Heart right ventricle (tissue), 16 donors: ENCODE data around the gene RUBCNL. TPM values are rescaled to one million over a fixed set of nuclear protein-coding genes. Genes with fewer than 3 reads are reported as not detected.

Experiments
- ATAC-seq, 8 donors: fragments of 200-7000 bp; cut with Tn5 transposase; one replicate each; pipeline ENCODE4 v1.9.1; 2020; ENCODE audit warnings: mild to moderate bottlenecking in 8 of 8, moderate library complexity in 8 of 8, moderate number of reproducible peaks in 1 of 8
- DNase-seq, 2 donors: peaks; one replicate each; pipeline ENCODE4 v3.0.0-alpha.2; 2020
- H3K27ac ChIP-seq, 10 donors: fragments of 200-600 bp; sonication (generic) in 2 of 10; one replicate each; pipeline versions ENCODE4 v1.5.0 to v1.8.0; 2020 to 2022; ENCODE audit warnings: mild to moderate bottlenecking in 3 of 10
- H3K27me3 ChIP-seq, 7 donors: fragments of 200-600 bp; one replicate each; pipeline ENCODE4 v1.8.0; 2021 to 2022; ENCODE audit warnings: mild to moderate bottlenecking in 2 of 7
- H3K36me3 ChIP-seq, 9 donors: fragments of 200-600 bp; sonication (generic) in 1 of 9; one replicate each; pipeline versions ENCODE4 v1.5.0 to v1.8.0; 2020 to 2022; ENCODE audit warnings: mild to moderate bottlenecking in 2 of 9
- H3K4me1 ChIP-seq, 9 donors: fragments of 200-600 bp; sonication (generic) in 1 of 9; one replicate each; pipeline versions ENCODE4 v1.5.0 to v1.8.0; 2020 to 2022; ENCODE audit warnings: mild to moderate bottlenecking in 4 of 9
- H3K4me3 ChIP-seq, 10 donors: fragments of 200-600 bp; sonication (generic) in 2 of 10; one replicate each; pipeline versions ENCODE4 v1.5.0 to v1.8.0; 2020 to 2022; ENCODE audit warnings: mild to moderate bottlenecking in 7 of 10, moderate library complexity in 2 of 10
- H3K9me3 ChIP-seq, 11 donors: fragments of 200-600 bp in 10 of 11; sonication (generic) in 2 of 11; one replicate each; pipeline versions ENCODE4 v1.5.0 to v1.8.0; 2013 to 2022; ENCODE audit warnings: mild to moderate bottlenecking in 2 of 11, control low read depth in 1 of 11, moderate library complexity in 1 of 11
- CTCF ChIP-seq, 9 donors: fragments of 200-600 bp; sonication (generic) in 2 of 9; IDR thresholded peaks; one replicate each; pipeline versions ENCODE4 v1.5.0 to v1.8.0; 2021 to 2022; ENCODE audit warnings: antibody characterized with exemption in 9 of 9, mild to moderate bottlenecking in 5 of 9, moderate library complexity in 1 of 9
- WGBS, 2 donors: extraction: QIAGEN DNeasy Blood & Tissue Kit; methylation state at CpG; one replicate each; pipeline ENCODE4 v1.1.7; 2013; ENCODE audit warnings: inconsistent platforms in 1 of 2; 5-methylcytosine and 5-hydroxymethylcytosine counted together
- intact Hi-C, 10 donors: fragments of 100-400 bp; cut with DNase I; formaldehyde crosslinking; loops; one replicate each; pipeline versions ENCODE4 v1.11.1 to v1.14.2; 2022
- polyA plus RNA-seq, 2 donors: library from polyadenylated mRNA; stranded (reverse); fragments of 200-250 nt; gene quantifications; one replicate each; pipeline ENCODE4 v1.2.3, GENCODE V29; 2013
- total RNA-seq, 10 donors: library from RNA; stranded (reverse); fragmentation: NEBNext Ultra II Directional in 3 of 10; extraction: Animal tissue kit (Norgen Biotek cat#: 25700) in 3 of 10; gene quantifications; one replicate each; pipeline versions ENCODE4 v1.2.1 to v1.2.4, GENCODE V29; 2021 to 2023
- donor health status: Arrhythmogenic right ventricular cardiomyopathy.
- donor health status: ischemic (EF 13 %, LVEDD 7.1; RV severe dilation, severe dysfunction).
- donor health status: healthy with polysubstance abuse.
- donor health status: DM: no; HTN: yes; CAD: no.
- donor health status: DM: no; HTN: no; CAD: no.
- donor health status: ischemic (EF 25% LVEDD 6.9; RV normal size, moderate dysfunction).
- donor health status: ischemic (EF 25% LVEDD 5.7; RV mildly dilated, moderate dysfunction).
- donor health status: healthy.
- donor health status: DM: yes; HTN: yes; CAD: no.
- donor health status: Ischemic cardiomyopathy.
- donor health status: ischemic (EF 35%, LVEDD 5.7; RV mildly dilated, moderate dysfunction).
- donor health status: nonischemic (EF 11% LVEDD 7.7; RV severe dilation, severe dysfunction).
- donor health status: DM: yes; HTN: yes; CAD: no.
- donor health status: PGD.
- donor health status: ischemic (EF 29% LVEDD 5.4; RV normal size, mild dysfunction).
- donor health status: nonischemic (EF 23%, LVEDD 6.1; RV moderate dilation, normal function).

Gene RUBCNL
- total and polyA plus RNA-seq, 12 donors = 0.17 to 2.8 (median 0.59) TPM

DNA sequence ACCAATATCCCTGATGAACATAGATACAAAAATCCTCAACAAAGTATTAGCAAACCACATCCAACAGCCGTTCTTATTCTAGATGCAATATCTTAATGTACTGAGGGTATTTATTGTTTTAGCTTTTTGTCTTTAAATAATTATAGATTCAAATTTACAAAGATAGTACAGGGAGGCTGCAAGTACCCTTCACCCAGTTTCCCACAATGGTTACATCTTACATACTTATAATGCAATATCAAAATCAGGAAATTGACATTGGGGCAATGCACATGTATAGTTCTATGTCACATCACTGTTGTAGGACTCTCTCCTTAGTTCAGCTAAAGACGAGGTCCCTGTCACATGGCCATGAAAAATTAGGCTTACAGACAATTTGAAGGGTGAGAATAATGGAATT, 75.8 kb downstream of the RUBCNL start:
- Histone ChIP-seq H3K4me3 (no peak overlapping the region), H3K36me3 (no peaks in the 10 kb centered on the region), H3K27ac (no peak overlapping the region), H3K4me1 (peaks cover 0 to 12% (median 0%) of the 10 kb centered on the region in 9 donors), H3K27me3 (peaks cover 0 to 4% (median 0%) of the 10 kb centered on the region in 7 donors), H3K9me3 (peaks cover 0 to 14% (median 0%) of the 10 kb centered on the region in 11 donors)
- intact Hi-C loops = loop anchor here in 1 of 10 donors (10.0 kb wide), 1 partner anchor 146 kb away; no protein-coding TSS in a partner anchor
- WGBS, 2 donors = 80 to 91% methylated on average over 2 of the region's 2 CpGs
- TF ChIP-seq CTCF (IDR thresholded peaks at IDR 0.05) = no peak
- DNase-seq (no peak), ATAC-seq (no peak)

- no peak overlapping the region for H3K27ac ChIP-seq
- H3K27me3 ChIP-seq = peaks cover 0 to 4% (median 0%) of the 10 kb centered on the region in 7 donors
- intact Hi-C loops = loop anchor here in 1 of 10 donors (10.0 kb wide), 1 partner anchor 145 kb away; no protein-coding TSS in a partner anchor
- no peak overlapping the region for H3K4me3 ChIP-seq
- WGBS, 2 donors = 78 to 80% methylated on average over 1 of the region's 1 CpG
- ATAC-seq = no peak
- H3K9me3 ChIP-seq = peaks cover 0 to 14% (median 0%) of the 10 kb centered on the region in 11 donors
- TF ChIP-seq CTCF (IDR thresholded peaks at IDR 0.05) = no peak
- H3K4me1 ChIP-seq = peaks cover 0 to 13% (median 0%) of the 10 kb centered on the region in 9 donors
- DNase-seq = no peak
- no peaks in the 10 kb centered on the region for H3K36me3 ChIP-seq
Measured at GRCh38 chr13:46310066-46310465, 77.0 kb downstream of the RUBCNL start.

DNA sequence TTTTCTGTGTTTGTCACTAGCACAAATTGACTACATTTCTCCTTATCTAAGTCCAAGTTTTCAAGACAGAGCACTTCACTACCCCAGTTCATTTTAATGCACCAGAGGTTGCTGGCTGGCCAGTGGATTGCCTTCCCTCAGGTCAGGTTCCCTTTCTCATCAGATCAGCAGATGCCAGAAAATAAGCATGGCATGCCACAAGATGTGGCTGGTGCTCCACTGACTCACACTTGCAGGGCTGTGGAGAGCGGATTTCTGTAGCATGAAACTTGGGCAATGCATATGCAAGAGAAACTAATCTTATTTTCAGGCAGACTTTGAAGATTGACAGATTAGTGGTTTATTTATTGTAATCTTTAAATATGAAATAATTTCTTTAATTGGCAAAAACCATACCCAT, 79.5 kb downstream of the RUBCNL start:
- no peak for TF ChIP-seq CTCF (IDR thresholded peaks at IDR 0.05)
- no peak overlapping the region for H3K27ac ChIP-seq
- intact Hi-C loops = no loop called here
- no peak for DNase-seq
- no peaks in the 10 kb centered on the region for H3K36me3 ChIP-seq
- H3K4me1 ChIP-seq = peaks cover 0 to 19% (median 0%) of the 10 kb centered on the region in 9 donors
- ATAC-seq = no peak
- H3K9me3 ChIP-seq = peaks cover 0 to 21% (median 2%) of the 10 kb centered on the region in 11 donors
- no peak overlapping the region for H3K4me3 ChIP-seq
- no peaks in the 10 kb centered on the region for H3K27me3 ChIP-seq
- WGBS, 2 donors = 89 to 97% methylated on average over 1 of the region's 1 CpG

- Histone ChIP-seq H3K9me3 (peaks cover 0 to 24% (median 0%) of the 10 kb centered on the region in 11 donors), H3K4me3 (no peak overlapping the region), H3K27ac (peak overlapping the region in 1 of 10 donors; percentile 60), H3K36me3 (no peaks in the 10 kb centered on the region), H3K27me3 (no peaks in the 10 kb centered on the region), H3K4me1 (peaks cover 0 to 19% (median 0%) of the 10 kb centered on the region in 9 donors)
- intact Hi-C loops = no loop called here
- TF ChIP-seq CTCF (IDR thresholded peaks at IDR 0.05) = no peak
- DNase-seq = no peak
- 85 to 89% methylated on average over 3 of the region's 3 CpGs for WGBS, 2 donors
- no peak for ATAC-seq
Measured at GRCh38 chr13:46304546-46304945, 82.5 kb downstream of the RUBCNL start.
